22Rv1 (cell line): ENCODE results near the gene SRPK2.

Experiments used
- CTCF ChIP-seq: fragments of 450-650 bp; IDR thresholded peaks from 2 replicates; pipeline ENCODE4 v1.5.1; 2017; ENCODE audit warnings: mild to moderate bottlenecking
- ZFX ChIP-seq: fragments of 450-650 bp; IDR thresholded peaks from 2 replicates; pipeline ENCODE4 v1.6.1; 2017; ENCODE audit warnings: antibody characterized with exemption, borderline replicate concordance

DNA sequence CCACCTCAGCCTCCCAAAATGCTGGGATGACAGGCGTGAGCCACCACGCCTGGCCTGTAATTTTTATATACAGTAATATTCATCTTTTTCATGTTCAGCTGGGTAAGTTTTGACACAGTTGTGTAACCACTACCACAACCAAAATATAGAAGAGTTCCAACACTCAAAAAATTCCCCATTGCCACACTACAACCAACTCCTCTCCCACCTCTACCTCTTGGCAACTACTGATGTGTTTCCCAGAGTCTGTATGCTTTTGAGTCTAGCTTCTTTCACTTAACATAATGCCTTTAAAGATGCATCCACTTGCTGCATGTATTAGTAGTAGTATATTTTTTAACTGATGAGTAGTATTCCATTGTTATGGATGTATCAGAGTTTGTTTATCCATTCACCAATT lies 90.7 kb downstream of the SRPK2 start:
- TF ChIP-seq CTCF (no peak), ZFX (no peak)
